HepG2 (cell line): ENCODE measurements around the gene CYP4B1. TPM values are rescaled to one million over a fixed set of nuclear protein-coding genes. Genes with fewer than 3 reads are reported as not detected.
A peak's percentile ranks its signal among the peaks of the same experiment; 100 is the strongest.

Experiments used
- ATAC-seq: fragments of 200-7000 bp; cut with Tn5 transposase; 3 replicates; pipeline ENCODE4 v1.9.1; 2020; ENCODE audit warnings: mild to moderate bottlenecking, moderate library complexity
- Bru-seq: library from RNA; stranded (reverse); fragments of 400-500 nt; gene quantifications from one replicate; lab custom pipeline; 2021; lab: Mats Ljungman, UMichigan
- BruChase-seq, 2 experiments: library from RNA; stranded (reverse); fragments of 400-500 nt; gene quantifications; one replicate each; lab custom pipeline; 2021; lab: Mats Ljungman, UMichigan
- BruUV-seq: library from RNA; stranded (reverse); fragments of 400-500 nt; replicated peaks from 2 replicates; lab custom pipeline; 2021; lab: Mats Ljungman, UMichigan
- CTCF ChIA-PET: fragments of 300-600 bp; formaldehyde crosslinking; extraction: SDS; loops from one replicate; lab custom pipeline; 2021; ENCODE audit warnings: low total read pairs, inconsistent platforms, low intra/inter-chr PET ratio; lab: Yijun Ruan, JAX
- POLR2A ChIA-PET: fragments of 350-600 bp; sonication (Branson Sonifier 250); formaldehyde crosslinking; loops from one replicate; lab custom pipeline; 2020; ENCODE audit warnings: antibody characterized with exemption, inconsistent platforms; lab: Yijun Ruan, JAX
- DNase-seq: peaks from one replicate; pipeline ENCODE4 v3.0.0-alpha.2; 2015; ENCODE audit warnings: low spot score
- FAIRE-seq: peaks from 3 replicates; lab custom pipeline; 2011; peaks lifted over from hg19 to GRCh38; lab: Jason Lieb, UNC
- H2AFZ ChIP-seq: one replicate; pipeline ENCODE4 v1.6.1; 2011; ENCODE audit warnings: low read length, inconsistent platforms
- H3K27ac ChIP-seq: fragments of 300-600 bp; 3 replicates; pipeline ENCODE4 v1.8.0; 2011; ENCODE audit warnings: mixed run types, mild to moderate bottlenecking, mixed read lengths, low read length, inconsistent platforms; ENCODE audit not compliant: insufficient read depth; ENCODE audit errors: extremely low read length
- H3K27me3 ChIP-seq, 2 experiments: fragments of 200-600 bp in 1 of 2; 2 replicates in 1 of 2; 3 replicates in 1 of 2; pipeline versions ENCODE4 v1.6.0 to v1.8.0; 2011; ENCODE audit warnings: low read length in 2 of 2, mild to moderate bottlenecking in 2 of 2, moderate library complexity in 2 of 2, inconsistent platforms in 1 of 2; ENCODE audit not compliant: insufficient read depth in 2 of 2, control insufficient read depth in 1 of 2
- H3K36me3 ChIP-seq, 2 experiments: fragments of 200-600 bp in 1 of 2; replicated peaks in 1 of 2; 2 replicates in 1 of 2; 3 replicates in 1 of 2; pipeline versions ENCODE4 v1.5.1 to v1.8.0; 2011; ENCODE audit warnings: low read length in 2 of 2, inconsistent platforms in 1 of 2; ENCODE audit not compliant: insufficient read depth in 2 of 2, control insufficient read depth in 1 of 2
- H3K4me1 ChIP-seq: 2 replicates; pipeline ENCODE4 v1.5.1; 2012; ENCODE audit warnings: low read length, inconsistent platforms; ENCODE audit not compliant: insufficient read depth
- H3K4me2 ChIP-seq: 2 replicates; pipeline ENCODE4 v1.6.0; 2011; ENCODE audit warnings: low read depth, low read length, inconsistent platforms
- H3K4me3 ChIP-seq, 3 experiments: fragments of 200-600 bp in 1 of 3; sonication (generic), shearing (Covaris generic) in 1 of 3; replicated peaks in 1 of 3; 2 replicates each; pipeline ENCODE4 v1.5.1; 2011 to 2016; ENCODE audit warnings: low read length in 3 of 3, inconsistent platforms in 2 of 3, low read depth in 2 of 3, mild to moderate bottlenecking in 2 of 3, control low read depth in 1 of 3, mixed read lengths in 1 of 3; ENCODE audit not compliant: insufficient read depth in 1 of 3
- H3K79me2 ChIP-seq: one replicate; pipeline ENCODE4 v1.6.1; 2011; ENCODE audit warnings: low read length, inconsistent platforms; ENCODE audit not compliant: insufficient read depth
- H3K9ac ChIP-seq: 2 replicates; pipeline ENCODE4 v1.6.0; 2011; ENCODE audit warnings: mild to moderate bottlenecking, low read depth, low read length, inconsistent platforms; ENCODE audit not compliant: insufficient read depth
- H3K9me3 ChIP-seq: 2 replicates; pipeline ENCODE4 v1.5.1; 2012; ENCODE audit warnings: mild to moderate bottlenecking, low read length
- H4K20me1 ChIP-seq: 2 replicates; pipeline ENCODE4 v1.6.0; 2011; ENCODE audit warnings: inconsistent platforms, mild to moderate bottlenecking, low read length, moderate library complexity; ENCODE audit not compliant: insufficient read depth
- NFE2L1 ChIP-seq: sonication (generic); formaldehyde crosslinking; IDR thresholded peaks from 2 replicates; pipeline ENCODE4 v1.4.0; 2020; ENCODE audit warnings: missing genetic modification reagents, mild to moderate bottlenecking, borderline replicate concordance
- NFYB ChIP-seq: sonication (generic); formaldehyde crosslinking; IDR thresholded peaks from 2 replicates; pipeline ENCODE4 v1.4.0; 2020; ENCODE audit warnings: missing genetic modification reagents
- NRL ChIP-seq: sonication (generic); formaldehyde crosslinking; IDR thresholded peaks from 2 replicates; pipeline ENCODE4 v1.5.0; 2020; ENCODE audit warnings: missing genetic modification reagents, mild to moderate bottlenecking, moderate library complexity, borderline replicate concordance
- SMAD9 ChIP-seq: sonication (generic); formaldehyde crosslinking; IDR thresholded peaks from 2 replicates; pipeline ENCODE4 v1.5.1; 2020; ENCODE audit warnings: mild to moderate bottlenecking, missing genetic modification reagents
- ZMYM2 ChIP-seq: sonication (generic); formaldehyde crosslinking; IDR thresholded peaks from 2 replicates; pipeline ENCODE4 v1.8.0; 2022; ENCODE audit warnings: mild to moderate bottlenecking, missing genetic modification reagents
- ZNF589 ChIP-seq: sonication (generic); formaldehyde crosslinking; conservative IDR thresholded peaks from 2 replicates; pipeline ENCODE4 v1.8.0; 2022; ENCODE audit warnings: mild to moderate bottlenecking, moderate library complexity, missing genetic modification reagents
- WGBS: methylation state at CpG from one replicate; pipeline ENCODE4 v1.1.6; 2017; ENCODE audit warnings: low lambda C conversion rate; 5-methylcytosine and 5-hydroxymethylcytosine counted together
- in situ Hi-C: cut with HindIII; loops from 2 replicates; pipeline ENCODE4 v1.10.0; 2017; ENCODE audit warnings: low pct_unique_long_range_greater_than_20kb; ENCODE audit not compliant: extremely low pct_ligation_motif_present
- intact Hi-C: fragments of 100-400 bp; cut with micrococcal nuclease; formaldehyde crosslinking; loops from one replicate; pipeline ENCODE4 v1.10.0; 2022; ENCODE audit not compliant: unreplicated experiment
- long read RNA-seq, 2 experiments: library from RNA in 1 of 2; library from polyadenylated mRNA in 1 of 2; stranded (forward) in 1 of 2; unstranded in 1 of 2; transcript quantifications; one replicate each; pipeline ENCODE4 v2.0.0, GENCODE V29; 2019 to 2022
- polyA minus RNA-seq, 3 experiments: library from RNA; depleted of rRNA, polyadenylated mRNA; stranded (reverse); fragments of >200 nt; gene quantifications; 2 replicates each; pipeline ENCODE4 v1.2.3, GENCODE V29; 2011; ENCODE audit warnings: low replicate concordance in 1 of 3
- polyA plus RNA-seq, 8 experiments: library from polyadenylated mRNA; depleted of rRNA in 3 of 8; stranded (reverse) in 7 of 8; unstranded in 1 of 8; fragments of >200 nt; fragmentation: Illumina TruSeq in 4 of 8; extraction: Trizol in 4 of 8; gene quantifications; 2 replicates each; pipeline versions ENCODE4 v1.2.1 to v1.2.3, GENCODE V29; 2011 to 2016; ENCODE audit warnings: low read depth in 4 of 8, missing spikeins in 1 of 8, mixed read lengths in 1 of 8; ENCODE audit not compliant: insufficient read depth in 1 of 8
- total RNA-seq, 5 experiments: library from RNA; depleted of rRNA; stranded (reverse); fragments of >200 nt; fragmentation: Illumina TruSeq; extraction: Trizol; gene quantifications; 2 replicates each; pipeline ENCODE4 v1.2.3, GENCODE V29; 2016; ENCODE audit warnings: low read depth in 1 of 5
- TF ChIP-seq, protein P1 (sequence below): sonication (generic); formaldehyde crosslinking; IDR thresholded peaks from 2 replicates; pipeline ENCODE4 v1.4.0; 2020; ENCODE audit warnings: mild to moderate bottlenecking, missing genetic modification reagents

Gene CYP4B1
- total RNA-seq (2016; rRNA removed; fragmentation: Illumina TruSeq; extraction: Trizol) (not detected in 2 replicates), polyA plus RNA-seq (2011; rRNA removed) (0.03 and 0.10 TPM in 2 replicates), polyA minus RNA-seq (2011; rRNA and poly(A)+ RNA removed; ENCODE audit: low replicate concordance) (not detected in 2 replicates), Bru-seq, nascent RNA (percentile 5 among the genes with signal in this experiment), BruChase-seq, experiment 1, labeled RNA remaining after a 6-hour chase (percentile 6 among the genes with signal in this experiment), BruChase-seq, experiment 2, labeled RNA remaining after a 2-hour chase (percentile 14 among the genes with signal in this experiment)
- total RNA-seq (2016; cell fraction: cytosol; rRNA removed; fragmentation: Illumina TruSeq; extraction: Trizol; ENCODE audit: low read depth): not detected in 2 replicates
- total RNA-seq (2016; cell fraction: insoluble cytoplasmic fraction; rRNA removed; fragmentation: Illumina TruSeq; extraction: Trizol): 0.06 TPM in 1 of 2 replicates, not detected in the other
- not detected in 2 replicates for total RNA-seq (2016; cell fraction: membrane; rRNA removed; fragmentation: Illumina TruSeq; extraction: Trizol)
- total RNA-seq (2016; cell fraction: nucleus; rRNA removed; fragmentation: Illumina TruSeq; extraction: Trizol): not detected in 2 replicates
- not detected in 2 replicates for polyA plus RNA-seq (2011; cell fraction: cytosol; rRNA removed)
- polyA plus RNA-seq (2011; cell fraction: nucleus; rRNA removed): not detected in 2 replicates
- not detected in 2 replicates for polyA plus RNA-seq (2012)
- polyA plus RNA-seq (2016; cell fraction: cytosol; fragmentation: Illumina TruSeq; extraction: Trizol; ENCODE audit: low read depth): not detected in 2 replicates
- not detected in 2 replicates for polyA plus RNA-seq (2016; cell fraction: insoluble cytoplasmic fraction; fragmentation: Illumina TruSeq; extraction: Trizol; ENCODE audit: low read depth)
- not detected in 2 replicates for polyA plus RNA-seq (2016; cell fraction: membrane; fragmentation: Illumina TruSeq; extraction: Trizol; ENCODE audit: low read depth)
- not detected in 2 replicates for polyA plus RNA-seq (2016; cell fraction: nucleus; fragmentation: Illumina TruSeq; extraction: Trizol; ENCODE audit: insufficient read depth, low read depth)
- polyA minus RNA-seq (2011; cell fraction: cytosol; rRNA and poly(A)+ RNA removed): not detected in 2 replicates
- polyA minus RNA-seq (2011; cell fraction: nucleus; rRNA and poly(A)+ RNA removed): not detected in 2 replicates
- long read RNA-seq, experiment 1: 0 reads
- long read RNA-seq, experiment 2: 0 reads

DNA sequence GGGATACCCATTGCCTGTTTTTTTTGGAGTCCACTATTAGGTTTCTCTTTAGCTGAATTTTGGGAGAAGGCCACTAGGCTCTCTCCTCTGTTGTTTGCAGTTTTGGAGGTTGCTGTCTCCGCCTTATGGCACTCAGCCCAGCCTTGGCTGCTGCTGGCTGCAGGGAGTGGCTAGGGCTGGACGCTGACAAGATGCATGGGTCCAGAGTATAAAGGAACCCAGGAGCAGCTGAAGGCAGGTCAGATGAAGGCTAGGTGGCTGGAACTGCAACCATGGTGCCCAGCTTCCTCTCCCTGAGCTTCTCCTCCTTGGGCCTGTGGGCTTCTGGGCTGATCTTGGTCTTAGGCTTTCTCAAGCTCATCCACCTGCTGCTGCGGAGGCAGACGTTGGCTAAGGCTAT lies at the start of gene CYP4B1:
CYP4B1 (plus strand) TSS at position 237 of the 400 bp plus-strand sequence; CDS start at position 273, 36 bp downstream.
- TF ChIP-seq NFE2L1 (CRISPR knock-in tag) (no peak), NFYB (no peak), ZNF589 (no peak), SMAD9 (CRISPR knock-in tag) (no peak), ZMYM2 (CRISPR knock-in tag) (no peak), NRL (no peak)
- TF ChIP-seq, protein P1, sequence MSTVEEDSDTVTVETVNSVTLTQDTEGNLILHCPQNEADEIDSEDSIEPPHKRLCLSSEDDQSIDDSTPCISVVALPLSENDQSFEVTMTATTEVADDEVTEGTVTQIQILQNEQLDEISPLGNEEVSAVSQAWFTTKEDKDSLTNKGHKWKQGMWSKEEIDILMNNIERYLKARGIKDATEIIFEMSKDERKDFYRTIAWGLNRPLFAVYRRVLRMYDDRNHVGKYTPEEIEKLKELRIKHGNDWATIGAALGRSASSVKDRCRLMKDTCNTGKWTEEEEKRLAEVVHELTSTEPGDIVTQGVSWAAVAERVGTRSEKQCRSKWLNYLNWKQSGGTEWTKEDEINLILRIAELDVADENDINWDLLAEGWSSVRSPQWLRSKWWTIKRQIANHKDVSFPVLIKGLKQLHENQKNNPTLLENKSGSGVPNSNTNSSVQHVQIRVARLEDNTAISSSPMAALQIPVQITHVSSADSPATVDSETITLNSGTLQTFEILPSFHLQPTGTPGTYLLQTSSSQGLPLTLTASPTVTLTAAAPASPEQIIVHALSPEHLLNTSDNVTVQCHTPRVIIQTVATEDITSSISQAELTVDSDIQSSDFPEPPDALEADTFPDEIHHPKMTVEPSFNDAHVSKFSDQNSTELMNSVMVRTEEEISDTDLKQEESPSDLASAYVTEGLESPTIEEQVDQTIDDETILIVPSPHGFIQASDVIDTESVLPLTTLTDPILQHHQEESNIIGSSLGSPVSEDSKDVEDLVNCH (CRISPR knock-in tag): no peak
- ChIA-PET POLR2A (no interaction called here), CTCF (no interaction called here)
- Histone ChIP-seq H3K36me3 (no peaks in the 10 kb centered on the region), H3K9ac (no peak within 1 kb of the TSS), H3K9me3 (no peaks in the 10 kb centered on the region), H3K4me3 (no peak within 1 kb of the TSS), H4K20me1 (no peaks in the 10 kb centered on the region), H3K27ac (no peak within 1 kb of the TSS), H3K4me2 (no peak within 1 kb of the TSS), H3K79me2 (no peaks in the 10 kb centered on the region), H3K4me1 (no peaks in the 10 kb centered on the region), H2AFZ (no peak within 1 kb of the TSS), H3K27me3 (no peaks in the 10 kb centered on the region; a peak in 1 of 5 replicates)
- 30% methylated on average over 2 of the region's 4 CpGs for WGBS
- in situ Hi-C loops: no loop called here
- no TSS peak for BruUV-seq
- ATAC-seq (no peak), DNase-seq (no peak), FAIRE-seq (no peak)
- intact Hi-C loops: no loop called here
